OCI-LY3 (cell line): ENCODE data around the gene KDM3B.

Experiments used
- EZH2phosphoT487 ChIP-seq: fragments of 200-600 bp; shearing (Covaris generic); IDR thresholded peaks from 2 replicates; pipeline ENCODE4 v1.6.1; 2018; ENCODE audit warnings: antibody characterized with exemption, mixed run types, low read depth
- TF ChIP-seq, protein P1 (sequence below): fragments of 200-600, 300-600 bp; sonication (generic); IDR thresholded peaks from 2 replicates; pipeline ENCODE4 v1.5.1; 2014; ENCODE audit warnings: antibody characterized with exemption, low read length, low read depth

DNA sequence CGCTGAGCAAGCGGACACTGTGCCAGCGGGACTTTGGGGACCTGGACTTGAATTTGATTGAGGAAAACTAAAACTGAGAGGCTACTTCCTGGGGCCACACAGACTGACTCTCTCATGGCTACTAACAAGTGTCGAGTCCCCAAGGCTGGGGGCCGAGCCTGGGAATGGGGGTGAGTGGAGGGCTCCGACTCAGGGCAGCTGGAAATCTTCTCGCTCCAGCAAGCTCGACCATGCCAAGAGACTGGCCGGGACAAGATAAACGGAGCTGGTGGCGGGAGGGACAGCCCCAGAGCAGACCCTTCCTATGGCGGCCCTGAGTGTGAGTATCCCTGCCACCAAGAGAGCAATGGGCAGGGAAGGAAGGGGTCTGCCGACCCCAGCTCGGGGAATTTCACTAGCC is 5.6 kb upstream of the KDM3B start:
- TF ChIP-seq, protein P1, sequence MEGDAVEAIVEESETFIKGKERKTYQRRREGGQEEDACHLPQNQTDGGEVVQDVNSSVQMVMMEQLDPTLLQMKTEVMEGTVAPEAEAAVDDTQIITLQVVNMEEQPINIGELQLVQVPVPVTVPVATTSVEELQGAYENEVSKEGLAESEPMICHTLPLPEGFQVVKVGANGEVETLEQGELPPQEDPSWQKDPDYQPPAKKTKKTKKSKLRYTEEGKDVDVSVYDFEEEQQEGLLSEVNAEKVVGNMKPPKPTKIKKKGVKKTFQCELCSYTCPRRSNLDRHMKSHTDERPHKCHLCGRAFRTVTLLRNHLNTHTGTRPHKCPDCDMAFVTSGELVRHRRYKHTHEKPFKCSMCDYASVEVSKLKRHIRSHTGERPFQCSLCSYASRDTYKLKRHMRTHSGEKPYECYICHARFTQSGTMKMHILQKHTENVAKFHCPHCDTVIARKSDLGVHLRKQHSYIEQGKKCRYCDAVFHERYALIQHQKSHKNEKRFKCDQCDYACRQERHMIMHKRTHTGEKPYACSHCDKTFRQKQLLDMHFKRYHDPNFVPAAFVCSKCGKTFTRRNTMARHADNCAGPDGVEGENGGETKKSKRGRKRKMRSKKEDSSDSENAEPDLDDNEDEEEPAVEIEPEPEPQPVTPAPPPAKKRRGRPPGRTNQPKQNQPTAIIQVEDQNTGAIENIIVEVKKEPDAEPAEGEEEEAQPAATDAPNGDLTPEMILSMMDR = no peak
- no peak for TF ChIP-seq EZH2phosphoT487
